ENCODE measurements around the gene CALM1.

CALM1 gene

DNA sequence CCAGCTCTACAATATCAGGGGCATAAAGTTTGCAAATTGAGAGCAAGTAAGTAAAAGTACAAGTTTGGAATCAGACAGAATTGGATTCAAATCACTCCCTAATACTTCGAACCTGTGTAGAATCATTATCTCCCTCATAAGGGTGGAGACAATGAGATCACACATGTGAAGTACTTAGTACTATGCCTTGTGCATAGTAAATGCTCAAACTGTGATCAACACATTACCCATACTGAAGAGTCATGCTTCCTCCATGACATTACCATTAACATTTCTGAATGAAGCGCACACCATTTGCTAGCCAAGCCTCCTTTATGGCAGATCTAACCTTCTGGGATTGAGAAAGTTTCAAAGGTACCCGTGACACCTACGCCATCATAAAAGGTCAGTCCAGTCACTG, 38.5 kb upstream of the CALM1 start:
- TF ChIP-seq, protein P1, sequence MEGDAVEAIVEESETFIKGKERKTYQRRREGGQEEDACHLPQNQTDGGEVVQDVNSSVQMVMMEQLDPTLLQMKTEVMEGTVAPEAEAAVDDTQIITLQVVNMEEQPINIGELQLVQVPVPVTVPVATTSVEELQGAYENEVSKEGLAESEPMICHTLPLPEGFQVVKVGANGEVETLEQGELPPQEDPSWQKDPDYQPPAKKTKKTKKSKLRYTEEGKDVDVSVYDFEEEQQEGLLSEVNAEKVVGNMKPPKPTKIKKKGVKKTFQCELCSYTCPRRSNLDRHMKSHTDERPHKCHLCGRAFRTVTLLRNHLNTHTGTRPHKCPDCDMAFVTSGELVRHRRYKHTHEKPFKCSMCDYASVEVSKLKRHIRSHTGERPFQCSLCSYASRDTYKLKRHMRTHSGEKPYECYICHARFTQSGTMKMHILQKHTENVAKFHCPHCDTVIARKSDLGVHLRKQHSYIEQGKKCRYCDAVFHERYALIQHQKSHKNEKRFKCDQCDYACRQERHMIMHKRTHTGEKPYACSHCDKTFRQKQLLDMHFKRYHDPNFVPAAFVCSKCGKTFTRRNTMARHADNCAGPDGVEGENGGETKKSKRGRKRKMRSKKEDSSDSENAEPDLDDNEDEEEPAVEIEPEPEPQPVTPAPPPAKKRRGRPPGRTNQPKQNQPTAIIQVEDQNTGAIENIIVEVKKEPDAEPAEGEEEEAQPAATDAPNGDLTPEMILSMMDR (IDR thresholded peaks at IDR 0.05; ENCODE audit: insufficient read depth, low read depth, low read length, missing control alignments) = no peak
- DNase-seq (ENCODE audit: low read depth) = no peak
- no peak overlapping the region for H3K4me3 ChIP-seq (ENCODE audit: low read depth, low read length)

DNA sequence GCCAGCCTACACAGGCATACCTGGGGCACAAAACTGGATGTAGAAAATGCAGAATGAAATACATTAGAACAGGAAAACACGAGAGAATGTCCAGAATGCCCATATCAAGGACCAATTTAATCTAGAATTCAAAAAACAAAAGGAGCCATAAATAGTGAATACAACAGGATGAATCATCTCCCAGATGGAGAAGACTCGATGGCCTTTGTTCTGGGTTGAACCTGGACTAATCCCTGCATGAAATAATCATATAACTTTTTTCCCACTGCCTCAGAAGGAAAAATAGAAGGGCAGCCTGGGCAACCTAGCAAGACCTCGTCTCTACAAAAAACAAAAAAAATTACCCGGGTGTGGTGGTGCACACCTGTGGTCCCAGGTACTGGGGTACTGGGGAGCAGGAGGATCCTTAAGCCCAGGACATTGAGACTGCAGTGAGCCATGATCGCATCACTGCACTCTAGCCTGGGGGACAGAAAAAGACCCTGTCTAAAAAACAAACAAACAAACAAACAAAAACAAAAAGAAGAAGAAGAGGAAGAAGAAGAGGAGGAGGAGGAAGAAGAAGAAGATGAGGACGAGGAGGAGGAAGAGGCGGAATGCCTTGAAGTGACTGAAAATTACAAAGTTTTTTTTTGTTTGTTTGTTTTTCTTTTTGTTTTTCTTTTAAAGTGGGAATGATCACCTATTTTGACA, 34.8 kb upstream of the CALM1 start:
- TF ChIP-seq, protein P1 (IDR thresholded peaks at IDR 0.05; ENCODE audit: insufficient read depth, low read depth, low read length, missing control alignments) = no peak
- no peak for DNase-seq (ENCODE audit: low read depth)
- no peak overlapping the region for H3K4me3 ChIP-seq (ENCODE audit: low read depth, low read length)

DNA sequence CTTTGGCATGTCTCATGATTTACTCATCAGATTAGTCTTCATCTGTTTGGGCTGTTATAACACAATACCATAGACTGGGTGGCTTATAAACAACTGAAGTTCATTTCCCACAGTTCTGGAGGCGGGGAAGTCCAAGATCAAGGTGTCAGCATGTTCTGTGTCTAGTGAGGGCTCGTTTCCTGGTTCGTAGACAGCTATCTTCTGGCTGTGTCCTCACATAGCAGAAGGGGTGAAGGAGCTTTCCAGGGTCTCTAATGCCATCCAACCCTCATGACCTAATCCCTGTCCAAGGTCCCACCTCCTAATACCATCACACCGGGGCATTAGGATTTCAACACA, 34.3 kb upstream of the CALM1 start:
- DNase-seq (ENCODE audit: low read depth) = no peak
- H3K4me3 ChIP-seq (ENCODE audit: low read depth, low read length) = no peak overlapping the region
- TF ChIP-seq, protein P1 (IDR thresholded peaks at IDR 0.05; ENCODE audit: insufficient read depth, low read depth, low read length, missing control alignments) = no peak

DNA sequence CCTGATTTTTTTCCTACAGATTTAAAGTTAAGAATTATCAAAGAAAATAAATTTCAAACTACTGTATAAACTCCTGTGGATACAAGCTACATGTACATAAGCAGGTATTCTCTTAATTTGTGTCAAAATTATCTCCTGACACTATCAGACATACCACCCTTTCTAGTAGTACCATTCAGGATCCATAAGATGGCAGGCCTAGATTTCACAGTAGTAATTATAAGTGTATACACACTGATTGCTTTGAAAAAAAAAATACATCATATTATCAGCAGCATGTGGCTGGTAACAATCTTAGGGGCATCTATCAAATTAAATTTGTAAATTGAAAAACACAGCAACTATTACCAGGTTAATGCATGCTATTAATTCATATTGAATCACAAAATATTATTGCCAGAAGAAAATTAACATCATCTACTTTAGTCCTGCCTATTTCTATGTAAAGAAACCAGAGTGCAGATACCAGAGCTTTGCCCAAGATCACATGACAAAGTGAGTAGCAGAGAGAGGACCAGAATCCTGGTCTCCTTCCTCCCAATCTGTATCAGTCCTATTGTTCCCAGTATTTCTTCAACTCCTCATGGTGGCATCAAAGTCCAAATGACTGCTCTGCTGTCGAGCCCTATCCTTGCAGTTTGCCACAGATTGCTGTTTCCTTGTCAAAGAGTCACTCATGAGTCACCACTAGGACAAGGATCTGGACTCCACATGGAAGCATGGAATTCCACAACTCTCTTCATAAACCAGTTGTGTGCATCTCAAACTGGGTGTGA, 27.7 kb upstream of the CALM1 start:
- H3K4me3 ChIP-seq (ENCODE audit: low read depth, low read length) = no peak overlapping the region
- no peak for DNase-seq (ENCODE audit: low read depth)
- TF ChIP-seq, protein P1 (IDR thresholded peaks at IDR 0.05; ENCODE audit: insufficient read depth, low read depth, low read length, missing control alignments) = no peak

DNA sequence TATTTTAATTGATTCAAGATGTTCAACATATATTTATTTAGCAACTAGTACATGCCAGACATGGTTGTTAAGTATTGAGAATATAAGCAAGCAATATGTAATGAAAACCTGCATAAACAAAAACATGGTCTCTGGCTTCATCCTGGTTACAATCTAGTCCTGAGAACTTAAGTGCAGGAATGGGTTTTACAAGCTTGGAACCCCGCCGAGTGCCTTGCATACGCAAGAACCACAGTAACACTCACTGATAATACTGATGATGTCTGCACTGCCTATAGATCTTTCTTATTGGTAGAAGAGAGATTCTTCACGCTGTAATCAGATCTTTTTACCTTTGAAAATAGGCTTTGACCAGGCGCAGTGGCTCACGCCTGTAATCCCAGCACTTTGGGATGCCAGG, 22.9 kb upstream of the CALM1 start:
- no peak for DNase-seq (ENCODE audit: low read depth)
- no peak overlapping the region for H3K4me3 ChIP-seq (ENCODE audit: low read depth, low read length)
- TF ChIP-seq, protein P1 (IDR thresholded peaks at IDR 0.05; ENCODE audit: insufficient read depth, low read depth, low read length, missing control alignments) = no peak

DNA sequence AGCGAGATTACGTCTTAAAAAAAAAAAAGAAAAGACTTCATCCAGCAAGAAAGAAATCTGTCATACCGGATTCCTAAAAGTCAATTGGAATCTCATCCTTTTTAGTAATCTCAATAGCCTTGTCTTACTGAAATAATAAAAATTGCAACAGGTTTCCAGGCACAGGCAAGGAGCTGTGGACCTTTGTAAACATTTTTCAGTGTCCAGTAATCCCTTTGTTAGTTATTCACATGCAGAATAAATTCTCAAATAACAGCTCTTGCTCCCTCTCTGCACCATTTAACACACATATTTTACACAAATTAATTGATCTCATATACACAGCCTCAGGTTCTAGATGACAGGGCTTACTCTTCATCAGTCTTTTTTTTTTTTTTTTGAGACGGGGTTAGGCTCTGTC, 22.0 kb upstream of the CALM1 start:
- no peak overlapping the region for H3K4me3 ChIP-seq (ENCODE audit: low read depth, low read length)
- no peak for DNase-seq (ENCODE audit: low read depth)
- TF ChIP-seq, protein P1 (IDR thresholded peaks at IDR 0.05; ENCODE audit: insufficient read depth, low read depth, low read length, missing control alignments) = no peak
